Vagina (tissue), 2 donors: ENCODE measurements around the gene CNIH3.

Experiments used
- CTCF ChIP-seq, 3 experiments: fragments of 450-650 bp in 2 of 3; fragments of 200-600 bp in 1 of 3; sonication (generic) in 1 of 3; IDR thresholded peaks; one replicate each; pipeline ENCODE4 v1.5.1; 2017 to 2019; ENCODE audit warnings: antibody characterized with exemption in 3 of 3, mild to moderate bottlenecking in 2 of 3, moderate library complexity in 2 of 3
- POLR2A ChIP-seq, 2 donors: fragments of 450-650 bp; IDR thresholded peaks; one replicate each; pipeline ENCODE4 v1.6.1; 2017; ENCODE audit warnings: antibody characterized with exemption in 2 of 2, mild to moderate bottlenecking in 2 of 2, moderate library complexity in 2 of 2
- POLR2AphosphoS5 ChIP-seq, 2 donors: sonication (generic); formaldehyde crosslinking; IDR thresholded peaks; one replicate each; pipeline ENCODE4 v1.9.0; 2017; ENCODE audit warnings: antibody characterized with exemption in 2 of 2, mild to moderate bottlenecking in 2 of 2, low read depth in 1 of 2; ENCODE audit not compliant: insufficient read depth in 1 of 2

- no peak for TF ChIP-seq CTCF (IDR thresholded peaks at IDR 0.05)
- no peak for TF ChIP-seq POLR2A (IDR thresholded peaks at IDR 0.05)
- no peak for TF ChIP-seq POLR2AphosphoS5 (IDR thresholded peaks at IDR 0.05; ENCODE audit: insufficient read depth in 1 of 2, low read depth in 1 of 2)
Measured at GRCh38 chr1:224739303-224739996, 123.3 kb downstream of the CNIH3 start.
